Gastroesophageal sphincter (tissue), 4 donors: ENCODE data around the gene DACH1. TPM values are rescaled to one million over a fixed set of nuclear protein-coding genes. Genes with fewer than 3 reads are reported as not detected.

Experiments
- ATAC-seq: fragments of 150-250 bp; one replicate; pipeline ENCODE4 v1.9.1; 2016; ENCODE audit warnings: mild to moderate bottlenecking, moderate library complexity
- H3K27ac ChIP-seq, 4 donors: fragments of 200-600 bp; sonication (generic) in 3 of 4; 1 replicate in 3 of 4; 2 replicates in 1 of 4; pipeline ENCODE4 v1.5.1; 2016 to 2019
- H3K27me3 ChIP-seq: fragments of 200-600 bp; sonication (generic); one replicate; pipeline ENCODE4 v1.5.1; 2019
- H3K36me3 ChIP-seq, 2 donors: fragments of 200-600 bp; sonication (generic); one replicate each; pipeline ENCODE4 v1.5.1; 2019; ENCODE audit warnings: control low read depth in 1 of 2
- H3K4me1 ChIP-seq, 3 donors: fragments of 200-600 bp; sonication (generic); 1 replicate in 2 of 3; 2 replicates in 1 of 3; pipeline ENCODE4 v1.5.1; 2016 to 2019; ENCODE audit warnings: control low read depth in 2 of 3
- H3K4me3 ChIP-seq, 2 donors: fragments of 200-600 bp; sonication (generic); one replicate each; pipeline ENCODE4 v1.5.1; 2019; ENCODE audit warnings: mild to moderate bottlenecking in 1 of 2, moderate library complexity in 1 of 2
- H3K9me3 ChIP-seq, 3 donors: fragments of 200-600 bp; sonication (generic); one replicate each; pipeline ENCODE4 v1.5.1; 2017 to 2019; ENCODE audit warnings: control low read depth in 2 of 3
- CTCF ChIP-seq, 4 experiments: fragments of 200-600 bp in 2 of 4; fragments of 450-650 bp in 2 of 4; sonication (generic) in 1 of 4; IDR thresholded peaks; one replicate each; pipeline ENCODE4 v1.5.1; 2017 to 2019; ENCODE audit warnings: antibody characterized with exemption in 4 of 4, mild to moderate bottlenecking in 2 of 4, moderate library complexity in 2 of 4
- EP300 ChIP-seq: sonication (generic); formaldehyde crosslinking; IDR thresholded peaks from one replicate; pipeline ENCODE4 v1.6.1; 2017; ENCODE audit warnings: antibody characterized with exemption, mild to moderate bottlenecking
- POLR2A ChIP-seq, 2 donors: fragments of 450-650 bp; IDR thresholded peaks; one replicate each; pipeline ENCODE4 v1.6.1; 2017; ENCODE audit warnings: antibody characterized with exemption in 2 of 2, mild to moderate bottlenecking in 2 of 2, moderate library complexity in 1 of 2
- POLR2AphosphoS5 ChIP-seq: sonication (generic); formaldehyde crosslinking; IDR thresholded peaks from one replicate; pipeline ENCODE4 v1.6.1; 2017; ENCODE audit warnings: antibody characterized with exemption
- WGBS, 2 donors: methylation state at CpG; one replicate each; pipeline ENCODE4 v1.1.5; 2018; ENCODE audit warnings: low coverage in 1 of 2; 5-methylcytosine and 5-hydroxymethylcytosine counted together
- total RNA-seq, 4 donors: library from RNA; depleted of rRNA; stranded (reverse); fragments of >200 nt; gene quantifications; one replicate each; pipeline ENCODE4 v1.1.0, GENCODE V29; 2016

Gene DACH1
- total RNA-seq, 4 donors from 2014 or later: 1.1 to 2.1 (median 1.7) TPM

- H3K4me3 ChIP-seq: no peak overlapping the region
- H3K36me3 ChIP-seq: no peaks in the 10 kb centered on the region
- H3K9me3 ChIP-seq: no peaks in the 10 kb centered on the region
- H3K4me1 ChIP-seq: no peaks in the 10 kb centered on the region
- no peak for TF ChIP-seq CTCF (IDR thresholded peaks at IDR 0.05)
- TF ChIP-seq EP300: no peak
- no peak for TF ChIP-seq POLR2AphosphoS5
- TF ChIP-seq POLR2A (IDR thresholded peaks at IDR 0.05): no peak
- no peaks in the 10 kb centered on the region for H3K27me3 ChIP-seq
- 82 to 89% methylated on average over 1 to 3 of the region's 3 CpGs for WGBS, 2 donors
- no peak overlapping the region for H3K27ac ChIP-seq
- ATAC-seq: no peak
Observed at GRCh38 chr13:71590654-71591148, 276.3 kb downstream of the DACH1 start.

- Histone ChIP-seq H3K27me3 (no peaks in the 10 kb centered on the region), H3K4me3 (no peak overlapping the region), H3K27ac (no peak overlapping the region), H3K9me3 (no peaks in the 10 kb centered on the region), H3K36me3 (no peaks in the 10 kb centered on the region), H3K4me1 (no peaks in the 10 kb centered on the region)
- no peak for ATAC-seq
- 61 to 67% methylated on average over 2 of the region's 2 CpGs for WGBS, 2 donors
- TF ChIP-seq POLR2AphosphoS5: no peak
- no peak for TF ChIP-seq EP300
- TF ChIP-seq POLR2A (IDR thresholded peaks at IDR 0.05): no peak
- no peak for TF ChIP-seq CTCF (IDR thresholded peaks at IDR 0.05)
Observed at GRCh38 chr13:71589032-71589431, 278.0 kb downstream of the DACH1 start.

- H3K36me3 ChIP-seq: no peaks in the 10 kb centered on the region
- H3K9me3 ChIP-seq: no peaks in the 10 kb centered on the region
- WGBS, 2 donors: 18 to 33% methylated on average over 5 of the region's 5 CpGs
- no peaks in the 10 kb centered on the region for H3K4me1 ChIP-seq
- no peaks in the 10 kb centered on the region for H3K27me3 ChIP-seq
- H3K4me3 ChIP-seq: no peak overlapping the region
- no peak overlapping the region for H3K27ac ChIP-seq
- no peak for ATAC-seq
- TF ChIP-seq POLR2AphosphoS5: no peak
- no peak for TF ChIP-seq EP300
- no peak for TF ChIP-seq CTCF (IDR thresholded peaks at IDR 0.05)
- no peak for TF ChIP-seq POLR2A (IDR thresholded peaks at IDR 0.05)
Observed at GRCh38 chr13:71587817-71588216, 279.2 kb downstream of the DACH1 start.

- no peak for TF ChIP-seq CTCF (IDR thresholded peaks at IDR 0.05)
- TF ChIP-seq POLR2AphosphoS5: no peak
- no peak for TF ChIP-seq POLR2A (IDR thresholded peaks at IDR 0.05)
- no peak for TF ChIP-seq EP300
- Histone ChIP-seq H3K27me3 (no peaks in the 10 kb centered on the region), H3K4me1 (no peaks in the 10 kb centered on the region), H3K4me3 (no peak overlapping the region), H3K27ac (no peak overlapping the region), H3K9me3 (no peaks in the 10 kb centered on the region), H3K36me3 (no peaks in the 10 kb centered on the region)
- no peak for ATAC-seq
- WGBS, 2 donors: 67 to 81% methylated on average over 2 of the region's 2 CpGs
Observed at GRCh38 chr13:71587193-71587592, 279.8 kb downstream of the DACH1 start.

GRCh38 chr13:71583581-71583980 is 283.4 kb downstream of the DACH1 start:
- ATAC-seq: no peak
- no peaks in the 10 kb centered on the region for H3K27me3 ChIP-seq
- no peak overlapping the region for H3K4me3 ChIP-seq
- WGBS, 2 donors: 92 to 97% methylated on average over 5 of the region's 5 CpGs
- no peaks in the 10 kb centered on the region for H3K4me1 ChIP-seq
- no peaks in the 10 kb centered on the region for H3K36me3 ChIP-seq
- no peak overlapping the region for H3K27ac ChIP-seq
- no peak for TF ChIP-seq CTCF (IDR thresholded peaks at IDR 0.05)
- TF ChIP-seq POLR2A (IDR thresholded peaks at IDR 0.05): no peak
- TF ChIP-seq POLR2AphosphoS5: no peak
- TF ChIP-seq EP300: no peak
- H3K9me3 ChIP-seq: no peaks in the 10 kb centered on the region
